NB4 (cell line): ENCODE results near the gene SCAI.

Source experiments
- MYC ChIP-seq: IDR thresholded peaks from 2 replicates; pipeline ENCODE4 v1.6.1; 2011; ENCODE audit warnings: low read depth, low read length
- TF ChIP-seq, protein P1 (sequence below): IDR thresholded peaks from one replicate; pipeline ENCODE4 v1.5.1; 2012; ENCODE audit warnings: low read depth, low read length
- TF ChIP-seq, protein P2 (sequence below): IDR thresholded peaks from 2 replicates; pipeline ENCODE4 v1.6.1; 2011; ENCODE audit warnings: low read depth, low read length

DNA sequence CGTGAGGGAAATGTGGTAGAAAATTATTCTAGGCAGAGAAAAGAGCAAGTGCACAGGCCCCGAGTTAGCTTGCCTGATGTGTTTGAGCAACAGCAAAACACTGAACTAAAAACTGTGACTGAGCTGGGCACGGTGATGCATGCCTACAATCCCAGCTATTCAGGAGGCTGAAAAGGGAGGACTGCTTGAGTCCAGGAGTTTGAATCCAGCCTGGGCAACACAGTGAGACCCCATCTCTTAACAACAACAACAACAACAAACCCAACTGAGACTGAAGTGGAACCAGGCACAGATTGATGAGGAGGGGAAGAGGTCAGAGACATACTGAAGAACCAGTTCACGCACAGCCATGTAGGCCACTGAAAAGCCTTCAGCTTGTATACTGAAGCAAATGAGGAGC, 42.5 kb downstream of the SCAI start:
- TF ChIP-seq, protein P1, sequence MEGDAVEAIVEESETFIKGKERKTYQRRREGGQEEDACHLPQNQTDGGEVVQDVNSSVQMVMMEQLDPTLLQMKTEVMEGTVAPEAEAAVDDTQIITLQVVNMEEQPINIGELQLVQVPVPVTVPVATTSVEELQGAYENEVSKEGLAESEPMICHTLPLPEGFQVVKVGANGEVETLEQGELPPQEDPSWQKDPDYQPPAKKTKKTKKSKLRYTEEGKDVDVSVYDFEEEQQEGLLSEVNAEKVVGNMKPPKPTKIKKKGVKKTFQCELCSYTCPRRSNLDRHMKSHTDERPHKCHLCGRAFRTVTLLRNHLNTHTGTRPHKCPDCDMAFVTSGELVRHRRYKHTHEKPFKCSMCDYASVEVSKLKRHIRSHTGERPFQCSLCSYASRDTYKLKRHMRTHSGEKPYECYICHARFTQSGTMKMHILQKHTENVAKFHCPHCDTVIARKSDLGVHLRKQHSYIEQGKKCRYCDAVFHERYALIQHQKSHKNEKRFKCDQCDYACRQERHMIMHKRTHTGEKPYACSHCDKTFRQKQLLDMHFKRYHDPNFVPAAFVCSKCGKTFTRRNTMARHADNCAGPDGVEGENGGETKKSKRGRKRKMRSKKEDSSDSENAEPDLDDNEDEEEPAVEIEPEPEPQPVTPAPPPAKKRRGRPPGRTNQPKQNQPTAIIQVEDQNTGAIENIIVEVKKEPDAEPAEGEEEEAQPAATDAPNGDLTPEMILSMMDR, result no peak
- no peak for TF ChIP-seq MYC
- TF ChIP-seq, protein P2, sequence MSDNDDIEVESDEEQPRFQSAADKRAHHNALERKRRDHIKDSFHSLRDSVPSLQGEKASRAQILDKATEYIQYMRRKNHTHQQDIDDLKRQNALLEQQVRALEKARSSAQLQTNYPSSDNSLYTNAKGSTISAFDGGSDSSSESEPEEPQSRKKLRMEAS, result no peak
